Parathyroid adenoma (tissue), 2 donors: ENCODE measurements around the gene COL26A1.

Experiments
- H2AFZ ChIP-seq: fragments of 300-600 bp; sonication (generic); one replicate; pipeline ENCODE4 v1.7.0; 2017; ENCODE audit warnings: antibody characterized with exemption, mild to moderate bottlenecking
- H3K27ac ChIP-seq: fragments of 300-600 bp; sonication (generic); one replicate; pipeline ENCODE4 v1.7.0; 2017
- H3K27me3 ChIP-seq: fragments of 300-600 bp; sonication (generic); one replicate; pipeline ENCODE4 v1.7.0; 2017; ENCODE audit warnings: low read length; ENCODE audit not compliant: control insufficient read depth, insufficient read depth
- H3K36me3 ChIP-seq: fragments of 300-600 bp; sonication (generic); one replicate; pipeline ENCODE4 v1.7.0; 2017; ENCODE audit warnings: low read length; ENCODE audit not compliant: control insufficient read depth, insufficient read depth
- H3K4me1 ChIP-seq: fragments of 300-600 bp; sonication (generic); one replicate; pipeline ENCODE4 v1.7.0; 2017; ENCODE audit warnings: control low read depth
- H3K4me2 ChIP-seq: fragments of 300-600 bp; sonication (generic); one replicate; pipeline ENCODE4 v1.7.0; 2017; ENCODE audit warnings: low read length
- H3K4me3 ChIP-seq: fragments of 300-600 bp; sonication (generic); one replicate; pipeline ENCODE4 v1.7.0; 2017; ENCODE audit warnings: low read depth, low read length
- H3K79me2 ChIP-seq: fragments of 300-600 bp; sonication (generic); one replicate; pipeline ENCODE4 v1.7.0; 2017; ENCODE audit warnings: control low read depth
- H3K9ac ChIP-seq: fragments of 300-600 bp; sonication (generic); one replicate; pipeline ENCODE4 v1.7.0; 2017; ENCODE audit warnings: mild to moderate bottlenecking
- H3K9me3 ChIP-seq: fragments of 300-600 bp; sonication (generic); one replicate; pipeline ENCODE4 v1.7.0; 2017; ENCODE audit warnings: low read length; ENCODE audit not compliant: control insufficient read depth
- CTCF ChIP-seq: fragments of 300-600 bp; sonication (generic); IDR thresholded peaks from one replicate; pipeline ENCODE4 v1.7.0; 2017; ENCODE audit warnings: antibody characterized with exemption, mild to moderate bottlenecking
- donor health status: primary hyperparathyroidism.

COL26A1 gene

GRCh38 chr7:101506531-101506930 lies 143.9 kb downstream of the COL26A1 start:
- Histone ChIP-seq H3K4me3 (no peak overlapping the region), H3K9me3 (no peaks in the 10 kb centered on the region), H2AFZ (no peak overlapping the region), H3K9ac (no peak overlapping the region), H3K36me3 (no peaks in the 10 kb centered on the region), H3K4me1 (no peaks in the 10 kb centered on the region), H3K79me2 (no peaks in the 10 kb centered on the region), H3K27me3 (no peaks in the 10 kb centered on the region), H3K4me2 (no peak overlapping the region), H3K27ac (no peak overlapping the region)
- TF ChIP-seq CTCF, result no peak

GRCh38 chr7:101507327-101507726 lies 144.7 kb downstream of the COL26A1 start:
- H3K27ac ChIP-seq, result no peak overlapping the region
- H3K9me3 ChIP-seq, result no peaks in the 10 kb centered on the region
- H3K27me3 ChIP-seq, result no peaks in the 10 kb centered on the region
- H3K4me1 ChIP-seq, result no peaks in the 10 kb centered on the region
- no peak overlapping the region for H3K4me2 ChIP-seq
- H3K9ac ChIP-seq, result no peak overlapping the region
- H3K4me3 ChIP-seq, result no peak overlapping the region
- no peaks in the 10 kb centered on the region for H3K36me3 ChIP-seq
- no peaks in the 10 kb centered on the region for H3K79me2 ChIP-seq
- no peak for TF ChIP-seq CTCF
- H2AFZ ChIP-seq, result no peak overlapping the region

GRCh38 chr7:101507791-101508252 lies 145.1 kb downstream of the COL26A1 start:
- no peak overlapping the region for H2AFZ ChIP-seq
- H3K4me3 ChIP-seq, result no peak overlapping the region
- no peaks in the 10 kb centered on the region for H3K27me3 ChIP-seq
- no peak overlapping the region for H3K9ac ChIP-seq
- no peaks in the 10 kb centered on the region for H3K36me3 ChIP-seq
- no peaks in the 10 kb centered on the region for H3K9me3 ChIP-seq
- no peaks in the 10 kb centered on the region for H3K79me2 ChIP-seq
- H3K4me1 ChIP-seq, result no peaks in the 10 kb centered on the region
- H3K4me2 ChIP-seq, result no peak overlapping the region
- peak; percentile 49 for TF ChIP-seq CTCF
- no peak overlapping the region for H3K27ac ChIP-seq

- no peaks in the 10 kb centered on the region for H3K9me3 ChIP-seq
- no peak overlapping the region for H3K9ac ChIP-seq
- H3K79me2 ChIP-seq, result no peaks in the 10 kb centered on the region
- H3K27ac ChIP-seq, result no peak overlapping the region
- H3K27me3 ChIP-seq, result no peaks in the 10 kb centered on the region
- H3K4me1 ChIP-seq, result no peaks in the 10 kb centered on the region
- TF ChIP-seq CTCF, result no peak
- no peak overlapping the region for H3K4me3 ChIP-seq
- H2AFZ ChIP-seq, result no peak overlapping the region
- no peak overlapping the region for H3K4me2 ChIP-seq
- no peaks in the 10 kb centered on the region for H3K36me3 ChIP-seq
Measured at GRCh38 chr7:101510297-101510696, 147.6 kb downstream of the COL26A1 start.

- Histone ChIP-seq H3K79me2 (no peaks in the 10 kb centered on the region), H3K27me3 (no peaks in the 10 kb centered on the region)
Measured at GRCh38 chr7:101511965-101512364, 149.3 kb downstream of the COL26A1 start.

More at GRCh38 chr7:101511965-101512364, 149.3 kb downstream of the COL26A1 start:
- no peak overlapping the region for H2AFZ ChIP-seq
- no peak overlapping the region for H3K4me3 ChIP-seq
- no peak for TF ChIP-seq CTCF
- no peak overlapping the region for H3K9ac ChIP-seq
- H3K27ac ChIP-seq, result no peak overlapping the region
- H3K36me3 ChIP-seq, result no peaks in the 10 kb centered on the region
- no peak overlapping the region for H3K4me2 ChIP-seq
- H3K9me3 ChIP-seq, result no peaks in the 10 kb centered on the region
- H3K4me1 ChIP-seq, result no peaks in the 10 kb centered on the region
